MM.1S (cell line): Measurements from ENCODE around the gene TRDN.

Experiments
- CTCF ChIP-seq: fragments of 300-600 bp; sonication (generic); IDR thresholded peaks from 2 replicates; pipeline ENCODE4 v1.5.1; 2016; ENCODE audit warnings: antibody characterized with exemption, low read length, mixed read lengths
- EZH2 ChIP-seq: fragments of 300-600 bp; sonication (generic); optimal IDR thresholded peaks from 2 replicates; pipeline ENCODE3; 2017; ENCODE audit warnings: low read depth, mild to moderate bottlenecking, antibody characterized with exemption, low read length, mixed read lengths

GRCh38 chr6:123550052-123550617 lies 86.6 kb downstream of the TRDN start:
- TF ChIP-seq CTCF (no peak), EZH2 (no peak)
